Measurements from ENCODE around the gene CLEC16A. TPM values are rescaled to one million over a fixed set of nuclear protein-coding genes. Genes with fewer than 3 reads are reported as not detected.

CLEC16A gene
- total RNA-seq, 1 donor from 2014 or later: 7.8 TPM

DNA sequence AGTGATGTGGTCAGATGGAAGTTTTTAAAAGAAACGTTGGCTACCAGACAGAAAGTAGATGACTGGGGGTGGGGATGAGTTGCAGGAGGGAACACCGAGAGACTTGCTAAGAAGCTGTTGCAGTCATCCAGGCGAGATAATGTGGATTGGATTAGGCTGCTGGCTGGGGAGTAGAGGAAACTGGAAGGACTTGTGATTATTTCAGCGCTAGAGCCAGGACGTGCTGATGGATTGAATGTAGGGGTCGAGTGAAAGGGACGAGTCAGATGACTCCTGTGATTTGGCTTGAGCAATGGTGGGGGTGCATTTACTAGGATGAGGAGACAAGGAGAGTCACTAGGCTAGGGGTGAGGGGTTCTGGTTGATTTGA is 88.5 kb downstream of the CLEC16A start:
- H3F3A ChIP-seq (ENCODE audit: low read depth): no peaks in the 10 kb centered on the region
- peak; percentile 73 for DNase-seq (ENCODE audit: low spot score)
- no peaks in the 10 kb centered on the region for H3K27me3 ChIP-seq
- H3K36me3 ChIP-seq: no peaks in the 10 kb centered on the region
- H3K9ac ChIP-seq: no peak overlapping the region
- no peaks in the 10 kb centered on the region for H3K79me2 ChIP-seq (ENCODE audit: low read depth)
- H4K20me1 ChIP-seq (ENCODE audit: low read depth): no peaks in the 10 kb centered on the region
- H3K9me3 Mint-ChIP-seq: peaks cover 17% of the 10 kb centered on the region
- no peak for TF ChIP-seq EZH2phosphoT487 (IDR thresholded peaks at IDR 0.05)
- TF ChIP-seq EZH2 (IDR thresholded peaks at IDR 0.05): no peak
- TF ChIP-seq, protein P1, sequence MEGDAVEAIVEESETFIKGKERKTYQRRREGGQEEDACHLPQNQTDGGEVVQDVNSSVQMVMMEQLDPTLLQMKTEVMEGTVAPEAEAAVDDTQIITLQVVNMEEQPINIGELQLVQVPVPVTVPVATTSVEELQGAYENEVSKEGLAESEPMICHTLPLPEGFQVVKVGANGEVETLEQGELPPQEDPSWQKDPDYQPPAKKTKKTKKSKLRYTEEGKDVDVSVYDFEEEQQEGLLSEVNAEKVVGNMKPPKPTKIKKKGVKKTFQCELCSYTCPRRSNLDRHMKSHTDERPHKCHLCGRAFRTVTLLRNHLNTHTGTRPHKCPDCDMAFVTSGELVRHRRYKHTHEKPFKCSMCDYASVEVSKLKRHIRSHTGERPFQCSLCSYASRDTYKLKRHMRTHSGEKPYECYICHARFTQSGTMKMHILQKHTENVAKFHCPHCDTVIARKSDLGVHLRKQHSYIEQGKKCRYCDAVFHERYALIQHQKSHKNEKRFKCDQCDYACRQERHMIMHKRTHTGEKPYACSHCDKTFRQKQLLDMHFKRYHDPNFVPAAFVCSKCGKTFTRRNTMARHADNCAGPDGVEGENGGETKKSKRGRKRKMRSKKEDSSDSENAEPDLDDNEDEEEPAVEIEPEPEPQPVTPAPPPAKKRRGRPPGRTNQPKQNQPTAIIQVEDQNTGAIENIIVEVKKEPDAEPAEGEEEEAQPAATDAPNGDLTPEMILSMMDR (IDR thresholded peaks at IDR 0.05): no peak
- no peak overlapping the region for H2AFZ ChIP-seq (replicated peaks)
- H3K4me2 ChIP-seq: peak overlapping the region; percentile 64
- H3K4me1 ChIP-seq: peaks cover 33% of the 10 kb centered on the region
- peak overlapping the region; percentile 19 for H3K27ac Mint-ChIP-seq
- no peak overlapping the region for H3K4me3 ChIP-seq
- no peaks in the 10 kb centered on the region for H3K27me3 Mint-ChIP-seq (ENCODE audit: insufficient read depth, low read depth)
- peaks cover 30% of the 10 kb centered on the region for H3K4me1 Mint-ChIP-seq
- no peak overlapping the region for H3K27ac ChIP-seq
- H3K36me3 Mint-ChIP-seq: peaks cover 32% of the 10 kb centered on the region
- H3K9me3 ChIP-seq (ENCODE audit: low read depth): no peaks in the 10 kb centered on the region
- H3K4me3 Mint-ChIP-seq: no peak overlapping the region

DNA sequence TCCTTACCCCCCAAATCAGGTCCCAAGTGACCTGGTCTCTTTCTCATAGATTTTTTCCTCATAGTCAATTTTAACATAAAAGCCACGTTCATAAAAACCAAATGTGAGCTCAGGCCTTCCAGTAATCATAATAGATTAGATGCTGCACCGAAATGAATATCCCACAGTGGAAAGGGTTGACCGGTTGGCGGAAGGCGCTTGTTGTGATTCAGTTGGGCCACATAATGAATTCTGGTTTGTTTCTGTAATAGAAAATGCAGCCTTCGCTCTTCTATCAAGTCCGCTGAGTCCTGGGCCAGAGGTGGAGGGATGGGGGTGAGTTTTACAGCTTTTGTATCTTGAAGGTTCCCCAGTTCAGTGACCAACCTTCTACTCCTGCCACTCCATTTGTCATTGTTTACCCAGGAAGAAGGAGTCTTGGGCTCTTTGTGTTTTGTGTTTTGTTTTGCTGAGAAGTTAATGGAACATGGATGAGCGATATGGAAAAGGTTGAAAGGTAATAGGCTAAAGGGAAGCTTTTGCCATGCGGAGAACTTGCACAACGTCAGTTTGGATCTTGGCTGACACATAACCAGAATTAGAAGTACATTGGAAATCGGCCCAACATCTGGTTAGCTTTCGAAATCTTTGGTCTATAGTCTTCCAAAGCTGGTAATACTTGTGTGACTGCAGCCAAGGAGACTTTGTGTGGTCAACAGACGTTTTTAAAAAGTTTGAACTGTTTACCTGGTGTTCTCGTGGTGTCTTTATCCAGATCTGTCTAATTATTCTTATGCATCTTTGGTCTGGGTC is 89.5 kb downstream of the CLEC16A start:
- H3K27ac Mint-ChIP-seq: no peak overlapping the region
- H3K4me1 Mint-ChIP-seq: peaks cover 30% of the 10 kb centered on the region
- H3K36me3 Mint-ChIP-seq: peaks cover 33% of the 10 kb centered on the region
- Histone ChIP-seq H3K27me3 (no peaks in the 10 kb centered on the region), H3K27ac (no peak overlapping the region), H3K9me3 (ENCODE audit: low read depth) (no peaks in the 10 kb centered on the region), H3K9ac (no peak overlapping the region), H3K4me2 (peak overlapping the region; percentile 64), H3K79me2 (ENCODE audit: low read depth) (no peaks in the 10 kb centered on the region), H2AFZ (replicated peaks) (no peak overlapping the region), H4K20me1 (ENCODE audit: low read depth) (no peaks in the 10 kb centered on the region), H3F3A (ENCODE audit: low read depth) (no peaks in the 10 kb centered on the region), H3K36me3 (no peaks in the 10 kb centered on the region), H3K4me1 (peaks cover 33% of the 10 kb centered on the region), H3K4me3 (no peak overlapping the region)
- TF ChIP-seq, protein P1 (IDR thresholded peaks at IDR 0.05): no peak
- TF ChIP-seq EZH2phosphoT487 (IDR thresholded peaks at IDR 0.05) (no peak), EZH2 (IDR thresholded peaks at IDR 0.05) (no peak)
- no peaks in the 10 kb centered on the region for H3K27me3 Mint-ChIP-seq (ENCODE audit: insufficient read depth, low read depth)
- H3K9me3 Mint-ChIP-seq: peaks cover 11% of the 10 kb centered on the region
- H3K4me3 Mint-ChIP-seq: no peak overlapping the region
- DNase-seq (ENCODE audit: low spot score): no peak

DNA sequence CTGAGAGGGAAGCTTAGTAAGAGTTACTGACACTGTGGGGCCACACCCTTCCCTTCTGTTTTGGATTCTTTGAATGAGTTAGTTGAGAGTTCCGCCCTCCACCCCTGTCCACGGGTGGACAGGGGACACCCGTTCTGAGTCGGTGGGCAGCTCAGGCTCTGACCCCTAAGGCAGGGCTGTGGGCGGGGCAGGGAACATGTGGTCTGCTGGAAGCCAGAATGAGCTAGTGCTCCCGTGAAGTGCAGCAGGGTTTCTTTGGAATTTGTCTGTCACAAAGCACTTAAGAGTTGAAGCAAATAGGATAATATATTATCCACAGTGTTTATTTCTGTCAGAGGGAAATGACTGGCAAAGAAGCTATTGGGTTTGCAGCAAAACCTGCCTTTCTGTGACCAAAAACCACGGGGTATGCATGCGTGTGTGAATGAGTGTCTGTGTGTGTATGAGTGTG is 90.1 kb downstream of the CLEC16A start:
- peaks cover 33% of the 10 kb centered on the region for H3K4me1 ChIP-seq
- no peaks in the 10 kb centered on the region for H3K9me3 ChIP-seq (ENCODE audit: low read depth)
- Mint-ChIP-seq H3K27me3 (ENCODE audit: insufficient read depth, low read depth) (no peaks in the 10 kb centered on the region), H3K9me3 (peaks cover 4% of the 10 kb centered on the region), H3K4me1 (peaks cover 30% of the 10 kb centered on the region), H3K27ac (no peak overlapping the region), H3K4me3 (no peak overlapping the region), H3K36me3 (peaks cover 27% of the 10 kb centered on the region)
- H3K4me3 ChIP-seq: no peak overlapping the region
- no peaks in the 10 kb centered on the region for H3K36me3 ChIP-seq
- H3K79me2 ChIP-seq (ENCODE audit: low read depth): no peaks in the 10 kb centered on the region
- H3K4me2 ChIP-seq: no peak overlapping the region
- no peak overlapping the region for H3K9ac ChIP-seq
- DNase-seq (ENCODE audit: low spot score): no peak
- no peak for TF ChIP-seq EZH2 (IDR thresholded peaks at IDR 0.05)
- no peak for TF ChIP-seq EZH2phosphoT487 (IDR thresholded peaks at IDR 0.05)
- TF ChIP-seq, protein P1 (IDR thresholded peaks at IDR 0.05): no peak
- H2AFZ ChIP-seq (replicated peaks): no peak overlapping the region
- H3F3A ChIP-seq (ENCODE audit: low read depth): no peaks in the 10 kb centered on the region
- no peaks in the 10 kb centered on the region for H4K20me1 ChIP-seq (ENCODE audit: low read depth)
- H3K27me3 ChIP-seq: no peaks in the 10 kb centered on the region
- H3K27ac ChIP-seq: no peak overlapping the region
